IMR-90 (cell line): ENCODE measurements around the gene L3MBTL4. TPM values are rescaled to one million over a fixed set of nuclear protein-coding genes. Genes with fewer than 3 reads are reported as not detected.

ENCODE experiments used
- ATAC-seq: fragments of 200-7000 bp; cut with Tn5 transposase; 2 replicates; pipeline ENCODE4 v1.9.1; 2020; ENCODE audit warnings: low read depth, mild to moderate bottlenecking, moderate library complexity
- BruUV-seq: library from RNA; stranded (reverse); fragments of 400-500 nt; replicated peaks from 2 replicates; lab custom pipeline; 2021; lab: Mats Ljungman, UMichigan
- CTCF ChIA-PET: fragments of 300-600 bp; formaldehyde crosslinking; extraction: SDS; loops from one replicate; lab custom pipeline; 2021; ENCODE audit warnings: antibody characterized with exemption; lab: Yijun Ruan, JAX
- POLR2A ChIA-PET: fragments of 300-600 bp; sonication (Branson Sonifier 250); formaldehyde crosslinking; loops from one replicate; lab custom pipeline; 2022; ENCODE audit warnings: antibody characterized with exemption; ENCODE audit not compliant: unreplicated experiment; lab: Charles Lee
- DNase-seq: peaks from one replicate; pipeline ENCODE4 v3.0.0; 2013
- H2AFZ ChIP-seq: replicated peaks from 2 replicates; pipeline ENCODE3; 2013; ENCODE audit warnings: low read length, mild to moderate bottlenecking; ENCODE audit not compliant: poor library complexity
- H2AK5ac ChIP-seq: 2 replicates; pipeline ENCODE4 v1.6.1; 2013; ENCODE audit warnings: low read depth, low read length, inconsistent platforms
- H2AK9ac ChIP-seq: replicated peaks from 2 replicates; pipeline ENCODE3; 2013; ENCODE audit warnings: mild to moderate bottlenecking, low read depth, low read length, moderate library complexity; ENCODE audit not compliant: poor library complexity
- H2BK120ac ChIP-seq: 2 replicates; pipeline ENCODE4 v1.6.1; 2013; ENCODE audit warnings: low read depth, low read length, inconsistent platforms
- H2BK15ac ChIP-seq: 3 replicates; pipeline ENCODE4 v1.6.1; 2013; ENCODE audit warnings: low read depth, low read length, inconsistent platforms
- H2BK20ac ChIP-seq: 2 replicates; pipeline ENCODE4 v1.6.1; 2013; ENCODE audit warnings: low read depth, mild to moderate bottlenecking, inconsistent platforms, low read length, moderate library complexity
- H2BK5ac ChIP-seq: 2 replicates; pipeline ENCODE4 v1.6.1; 2013; ENCODE audit warnings: mild to moderate bottlenecking, low read depth, low read length, inconsistent platforms; ENCODE audit not compliant: poor library complexity, severe bottlenecking
- H3K14ac ChIP-seq: replicated peaks from 2 replicates; pipeline ENCODE4 v1.6.1; 2013; ENCODE audit warnings: low read depth, low read length, inconsistent platforms
- H3K18ac ChIP-seq: 2 replicates; pipeline ENCODE4 v1.6.1; 2013; ENCODE audit warnings: low read depth, low read length, control low read depth
- H3K23ac ChIP-seq: 2 replicates; pipeline ENCODE4 v1.6.1; 2013; ENCODE audit warnings: low read depth, low read length, inconsistent platforms
- H3K27ac ChIP-seq: 2 replicates; pipeline ENCODE4 v1.5.1; 2013; ENCODE audit warnings: mild to moderate bottlenecking, control low read depth, low read length; ENCODE audit not compliant: insufficient read depth
- H3K27me3 ChIP-seq: 2 replicates; pipeline ENCODE4 v1.6.1; 2013; ENCODE audit warnings: low read length; ENCODE audit not compliant: control insufficient read depth, insufficient read depth
- H3K36me3 ChIP-seq: 2 replicates; pipeline ENCODE4 v1.6.1; 2013; ENCODE audit warnings: low read length, mixed read lengths; ENCODE audit not compliant: control insufficient read depth, insufficient read depth
- H3K4ac ChIP-seq: 2 replicates; pipeline ENCODE4 v1.6.1; 2013; ENCODE audit warnings: low read depth, low read length, inconsistent platforms
- H3K4me1 ChIP-seq: 2 replicates; pipeline ENCODE4 v1.6.1; 2013; ENCODE audit warnings: low read length, mixed read lengths; ENCODE audit not compliant: control insufficient read depth, insufficient read depth
- H3K4me2 ChIP-seq: 2 replicates; pipeline ENCODE4 v1.6.1; 2013; ENCODE audit warnings: low read depth, mild to moderate bottlenecking, control low read depth, low read length, moderate library complexity
- H3K4me3 ChIP-seq: 2 replicates; pipeline ENCODE4 v1.5.1; 2013; ENCODE audit warnings: low read depth, mild to moderate bottlenecking, control low read depth, low read length, moderate library complexity; ENCODE audit not compliant: insufficient read depth
- H3K56ac ChIP-seq: 2 replicates; pipeline ENCODE4 v1.6.1; 2013; ENCODE audit warnings: low read length, inconsistent platforms; ENCODE audit not compliant: insufficient read depth; ENCODE audit errors: extremely low read depth
- H3K79me1 ChIP-seq, 2 experiments: 2 replicates each; pipeline ENCODE4 v1.6.1; 2013; ENCODE audit warnings: low read length in 2 of 2, inconsistent platforms in 1 of 2, low read depth in 1 of 2
- H3K9ac ChIP-seq: 2 replicates; pipeline ENCODE4 v1.6.1; 2013; ENCODE audit warnings: low read depth, low read length, control low read depth
- H3K9me1 ChIP-seq: 2 replicates; pipeline ENCODE4 v1.6.1; 2013; ENCODE audit warnings: low read length, inconsistent platforms; ENCODE audit not compliant: insufficient read depth
- H3K9me3 ChIP-seq: 2 replicates; pipeline ENCODE4 v1.6.1; 2013; ENCODE audit warnings: low read length; ENCODE audit not compliant: control insufficient read depth, insufficient read depth
- H4K20me1 ChIP-seq: 2 replicates; pipeline ENCODE4 v1.6.1; 2013; ENCODE audit warnings: low read length, inconsistent platforms; ENCODE audit not compliant: insufficient read depth
- H4K5ac ChIP-seq: 2 replicates; pipeline ENCODE4 v1.6.1; 2013; ENCODE audit warnings: mild to moderate bottlenecking, low read depth, low read length, control low read depth
- H4K8ac ChIP-seq, 2 experiments: 2 replicates each; pipeline ENCODE4 v1.6.1; 2013; ENCODE audit warnings: low read depth in 2 of 2, low read length in 2 of 2, control low read depth in 1 of 2, inconsistent platforms in 1 of 2
- H4K91ac ChIP-seq: 2 replicates; pipeline ENCODE4 v1.6.1; 2013; ENCODE audit warnings: low read depth, low read length, inconsistent platforms; ENCODE audit not compliant: insufficient read depth
- CTCF ChIP-seq: conservative IDR thresholded peaks from 2 replicates; pipeline ENCODE4 v1.5.1; 2012; ENCODE audit warnings: mild to moderate bottlenecking, low read depth, low read length, improper control_type of control experiment
- FOS ChIP-seq: fragments of 150-350 bp; IDR thresholded peaks from 2 replicates; pipeline ENCODE4 v1.6.1; 2016; ENCODE audit warnings: low read depth, low read length
- MAZ ChIP-seq: IDR thresholded peaks from 2 replicates; pipeline ENCODE4 v1.6.1; 2012; ENCODE audit warnings: low read depth, mild to moderate bottlenecking, low read length, improper control_type of control experiment, moderate library complexity, borderline replicate concordance
- NFE2L2 ChIP-seq: fragments of 150-350 bp; IDR thresholded peaks from 2 replicates; pipeline ENCODE4 v1.6.1; 2016; ENCODE audit warnings: low read depth, mild to moderate bottlenecking, low read length
- WGBS, 2 experiments: methylation state at CpG; one replicate each; pipeline versions ENCODE4 v1.1.5 to v1.1.7; 2013; ENCODE audit warnings: missing lambda C conversion rate in 2 of 2; ENCODE audit not compliant: insufficient read length in 1 of 2; ENCODE audit errors: extremely low coverage in 2 of 2; 5-methylcytosine and 5-hydroxymethylcytosine counted together
- dilution Hi-C: fragments of 300-500 bp; cut with HindIII; formaldehyde crosslinking; loops from one replicate; pipeline ENCODE4 v1.14.3; 2018; ENCODE audit warnings: low sequenced_read_pairs; ENCODE audit not compliant: unreplicated experiment
- in situ Hi-C: fragments of 300-500 bp; cut with MboI; formaldehyde crosslinking; loops from 3 replicates; pipeline ENCODE4 v1.14.3; 2019; ENCODE audit warnings: low sequenced_read_pairs, inconsistent platforms, mixed read lengths
- intact Hi-C: fragments of 100-400 bp; cut with micrococcal nuclease; formaldehyde crosslinking; loops from 2 replicates; pipeline ENCODE4 v1.10.0; 2022
- polyA plus RNA-seq, 3 experiments: library from polyadenylated mRNA; depleted of rRNA; stranded (reverse); fragments of >200 nt; gene quantifications; 2 replicates each; pipeline ENCODE4 v1.2.3, GENCODE V29; 2012; ENCODE audit warnings: low replicate concordance in 1 of 3
- total RNA-seq: library from RNA; depleted of rRNA; stranded (reverse); fragments of >200 nt; gene quantifications from 2 replicates; pipeline ENCODE4 v1.2.3, GENCODE V29; 2012

The L3MBTL4 gene
- total and polyA plus RNA-seq, 2 of the 4 experiments (the other 2 are of a cell fraction), result under 0.01 to 0.02 TPM

- intact Hi-C loops (no loop called here), dilution Hi-C loops (no loop called here), in situ Hi-C loops (no loop called here)
- H4K20me1 ChIP-seq, result no peaks in the 10 kb centered on the region
- H3K4me1 ChIP-seq, result peaks cover 7% of the 10 kb centered on the region
- H3K4ac ChIP-seq, result no peak overlapping the region
- peak overlapping the region; percentile 9; the same call in 1 of the 3 replicates for H2BK15ac ChIP-seq
- H2BK120ac ChIP-seq, result peak overlapping the region; percentile 67; the same call in 1 of the 2 replicates
- no peaks in the 10 kb centered on the region for H3K36me3 ChIP-seq
- H3K27ac ChIP-seq, result no peak overlapping the region
- H2AFZ ChIP-seq, result no peak overlapping the region
- no peak overlapping the region for H3K9ac ChIP-seq
- no peak overlapping the region for H3K56ac ChIP-seq
- no peaks in the 10 kb centered on the region for H3K9me1 ChIP-seq
- no peak overlapping the region; a peak in 1 of 4 replicates for H4K8ac ChIP-seq
- no peaks in the 10 kb centered on the region for H3K27me3 ChIP-seq
- no peak overlapping the region for H3K4me3 ChIP-seq
- H4K91ac ChIP-seq, result no peak overlapping the region
- no peak for TF ChIP-seq MAZ
- TF ChIP-seq FOS, result peak; percentile 10; the same call in 1 of the 2 replicates
- TF ChIP-seq NFE2L2, result no peak
- no peak for TF ChIP-seq CTCF
- no peak overlapping the region for H3K14ac ChIP-seq
- ChIA-PET POLR2A (no interaction called here), CTCF (interaction anchor here (0.6 to 0.8 kb wide), 2 partner anchors 22 to 178 kb away, joined by 3 to 4 read pairs; no protein-coding TSS in a partner anchor)
- no peak overlapping the region for H4K5ac ChIP-seq
- no peak overlapping the region for H2BK20ac ChIP-seq
- H3K4me2 ChIP-seq, result no peak overlapping the region; the same call in 1 of the 2 replicates
- H3K9me3 ChIP-seq, result no peaks in the 10 kb centered on the region
- H2BK5ac ChIP-seq, result peak overlapping the region; percentile 51
- H3K23ac ChIP-seq, result no peak overlapping the region
- 100% methylated on average over 1 of the region's 5 CpGs; no CpG with 5 or more reads in 1 of the 2 experiments for whole genome bisulfite sequencing, 2 experiments
- DNase-seq, result peak; percentile 55
- H3K18ac ChIP-seq, result no peak overlapping the region
- H3K79me1 ChIP-seq, result no peaks in the 10 kb centered on the region
- 0 out of 2 replicates have a peak overlapping the region, but pooled peaks have one; percentile 10 for H2AK5ac ChIP-seq
- no TSS peak for BruUV-seq
- H2AK9ac ChIP-seq, result no peak overlapping the region
- ATAC-seq, result peak; percentile 42
Measured at GRCh38 chr18:6010284-6010683, 404.4 kb downstream of the L3MBTL4 start.
